Muscle of arm (tissue), 12 donors: Measurements from ENCODE around the gene ACAP2. TPM values are rescaled to one million over a fixed set of nuclear protein-coding genes. Genes with fewer than 3 reads are reported as not detected.
"Not testable (repeated sequence)": the region's sequence is repeated elsewhere in the genome, so short reads cannot be mapped to it uniquely, and the experiment has no call there.

ENCODE experiments used
- DNase-seq: peaks from one replicate; pipeline ENCODE4 v3.0.0-alpha.2; 2013
- polyA plus RNA-seq, 12 donors: library from polyadenylated mRNA; unstranded; fragments of 120-200 nt; gene quantifications; one replicate each; pipeline ENCODE4 v1.2.1, GENCODE V29; 2013; ENCODE audit not compliant: insufficient read length in 12 of 12

The ACAP2 gene
- polyA plus RNA-seq, 12 donors = 16.4 to 39.8 (median 24.7) TPM; not detected in 1

- DNase-seq = no peak
Observed at GRCh38 chr3:195247863-195248189, 195.0 kb downstream of the ACAP2 start.

GRCh38 chr3:195247086-195247862, 195.5 kb downstream of the ACAP2 start:
- no peak for DNase-seq

- DNase-seq = no peak
Observed at GRCh38 chr3:195246581-195246995, 196.2 kb downstream of the ACAP2 start.

GRCh38 chr3:195245531-195245951, 197.3 kb downstream of the ACAP2 start:
- no peak for DNase-seq

GRCh38 chr3:195241592-195242355, 201.0 kb downstream of the ACAP2 start:
- DNase-seq = no peak

GRCh38 chr3:195240939-195241338, 201.9 kb downstream of the ACAP2 start:
- no peak for DNase-seq

GRCh38 chr3:195240171-195240701, 202.6 kb downstream of the ACAP2 start:
- DNase-seq = no peak

- DNase-seq = no peak
Observed at GRCh38 chr3:195239121-195239520, 203.7 kb downstream of the ACAP2 start.

GRCh38 chr3:195238586-195239118, 204.2 kb downstream of the ACAP2 start:
- peak; percentile 66 for DNase-seq

GRCh38 chr3:195238081-195238571, 204.7 kb downstream of the ACAP2 start:
- DNase-seq = no peak

- no peak for DNase-seq
Observed at GRCh38 chr3:195236801-195237570, 205.8 kb downstream of the ACAP2 start.

GRCh38 chr3:195236076-195236798, 206.6 kb downstream of the ACAP2 start:
- DNase-seq = no peak

- no peak for DNase-seq
Observed at GRCh38 chr3:195230244-195230643, 212.6 kb downstream of the ACAP2 start.

- not testable (repeated sequence) for DNase-seq
Observed at GRCh38 chr3:195228886-195229285, 213.9 kb downstream of the ACAP2 start.

- DNase-seq = no peak
Observed at GRCh38 chr3:195227871-195228270, 214.9 kb downstream of the ACAP2 start.

- DNase-seq = no peak
Observed at GRCh38 chr3:195226900-195227447, 215.8 kb downstream of the ACAP2 start.

- DNase-seq = no peak
Observed at GRCh38 chr3:195226445-195226844, 216.4 kb downstream of the ACAP2 start.

GRCh38 chr3:195224980-195225580, 217.7 kb downstream of the ACAP2 start:
- no peak for DNase-seq
